GM23338 (cell line): Measurements from ENCODE around the gene ARMC8.

ENCODE experiments used
- CTCF ChIP-seq, 2 experiments: fragments of 200-600 bp in 1 of 2; sonication (generic) in 1 of 2; conservative IDR thresholded peaks; 2 replicates each; pipeline versions ENCODE4 v1.5.1 to v1.6.1; 2016 to 2017; ENCODE audit warnings: antibody characterized with exemption in 2 of 2, low read depth in 2 of 2, mild to moderate bottlenecking in 2 of 2, moderate library complexity in 1 of 2
- EZH2 ChIP-seq: fragments of 200-600 bp; sonication (generic); IDR thresholded peaks from one replicate; pipeline ENCODE4 v1.8.0; 2017; ENCODE audit warnings: antibody characterized with exemption, mild to moderate bottlenecking, low read depth; ENCODE audit not compliant: unreplicated experiment
- EZH2phosphoT487 ChIP-seq: fragments of 200-600 bp; sonication (generic); IDR thresholded peaks from one replicate; pipeline ENCODE4 v1.8.1; 2018; ENCODE audit warnings: antibody characterized with exemption; ENCODE audit not compliant: unreplicated experiment
- JUNB ChIP-seq: IDR thresholded peaks from one replicate; pipeline ENCODE4 v1.6.1; 2016; ENCODE audit warnings: antibody characterized with exemption; ENCODE audit not compliant: unreplicated experiment
- POLR2AphosphoS5 ChIP-seq: IDR thresholded peaks from 2 replicates; pipeline ENCODE4 v1.6.1; 2016; ENCODE audit warnings: antibody characterized with exemption, low read depth
- REST ChIP-seq: IDR thresholded peaks from one replicate; pipeline ENCODE4 v1.6.1; 2018; ENCODE audit warnings: antibody characterized with exemption; ENCODE audit not compliant: unreplicated experiment
- STAT1 ChIP-seq: IDR thresholded peaks from one replicate; pipeline ENCODE4 v1.6.1; 2016; ENCODE audit warnings: antibody characterized with exemption; ENCODE audit not compliant: unreplicated experiment

GRCh38 chr3:138195481-138195880 is 8.4 kb downstream of the ARMC8 start:
- TF ChIP-seq CTCF (conservative IDR thresholded peaks at IDR 0.05; ENCODE audit: low read depth in 2 of 2) (no peak), EZH2 (no peak), STAT1 (no peak), POLR2AphosphoS5 (no peak), EZH2phosphoT487 (no peak), JUNB (no peak), REST (no peak)
